ENCODE results near the gene ARL15.

ARL15 gene

GRCh38 chr5:54243483-54244080 lies 66.8 kb downstream of the ARL15 start:
- peak; percentile 37 for DNase-seq (ENCODE audit: low spot score)

GRCh38 chr5:54242297-54242696 lies 68.1 kb downstream of the ARL15 start:
- no peak for DNase-seq (ENCODE audit: low spot score)

- peak; percentile 16 for DNase-seq (ENCODE audit: low spot score)
Observed at GRCh38 chr5:54234304-54234933, 76.0 kb downstream of the ARL15 start.

- no peak for DNase-seq (ENCODE audit: low spot score)
Observed at GRCh38 chr5:54230936-54231685, 79.3 kb downstream of the ARL15 start.

GRCh38 chr5:54229041-54229780 lies 81.2 kb downstream of the ARL15 start:
- peak; percentile 47 for DNase-seq (ENCODE audit: low spot score)

- DNase-seq (ENCODE audit: low spot score) = no peak
Observed at GRCh38 chr5:54227759-54228158, 82.6 kb downstream of the ARL15 start.

GRCh38 chr5:54227109-54227508 lies 83.3 kb downstream of the ARL15 start:
- DNase-seq (ENCODE audit: low spot score) = no peak

GRCh38 chr5:54226215-54226614 lies 84.2 kb downstream of the ARL15 start:
- DNase-seq (ENCODE audit: low spot score) = no peak

- DNase-seq (ENCODE audit: low spot score) = no peak
Observed at GRCh38 chr5:54224103-54224826, 86.1 kb downstream of the ARL15 start.

GRCh38 chr5:54222336-54222735 lies 88.0 kb downstream of the ARL15 start:
- no peak for DNase-seq (ENCODE audit: low spot score)

- DNase-seq (ENCODE audit: low spot score) = no peak
Observed at GRCh38 chr5:54221135-54221534, 89.2 kb downstream of the ARL15 start.

GRCh38 chr5:54220230-54221040 lies 89.9 kb downstream of the ARL15 start:
- DNase-seq (ENCODE audit: low spot score) = no peak

GRCh38 chr5:54217826-54218503 lies 92.4 kb downstream of the ARL15 start:
- DNase-seq (ENCODE audit: low spot score) = peak; percentile 36

GRCh38 chr5:54215233-54215736 lies 95.1 kb downstream of the ARL15 start:
- DNase-seq (ENCODE audit: low spot score) = no peak

- DNase-seq (ENCODE audit: low spot score) = no peak
Observed at GRCh38 chr5:54214722-54215121, 95.7 kb downstream of the ARL15 start.

GRCh38 chr5:54212331-54212730 lies 98.0 kb downstream of the ARL15 start:
- DNase-seq (ENCODE audit: low spot score) = no peak

GRCh38 chr5:54211912-54212311 lies 98.5 kb downstream of the ARL15 start:
- DNase-seq (ENCODE audit: low spot score) = no peak

- DNase-seq (ENCODE audit: low spot score) = no peak
Observed at GRCh38 chr5:54207566-54207965, 102.8 kb downstream of the ARL15 start.

GRCh38 chr5:54206580-54207229 lies 103.7 kb downstream of the ARL15 start:
- no peak for DNase-seq (ENCODE audit: low spot score)

- DNase-seq (ENCODE audit: low spot score) = no peak
Observed at GRCh38 chr5:54205918-54206317, 104.5 kb downstream of the ARL15 start.

Measured in AG08396 (cell line).